ENCODE data around the gene TGIF2LY.
"Not testable (repeated sequence)": the region's sequence is repeated elsewhere in the genome, so short reads cannot be mapped to it uniquely, and the experiment has no call there.

TGIF2LY gene

DNA sequence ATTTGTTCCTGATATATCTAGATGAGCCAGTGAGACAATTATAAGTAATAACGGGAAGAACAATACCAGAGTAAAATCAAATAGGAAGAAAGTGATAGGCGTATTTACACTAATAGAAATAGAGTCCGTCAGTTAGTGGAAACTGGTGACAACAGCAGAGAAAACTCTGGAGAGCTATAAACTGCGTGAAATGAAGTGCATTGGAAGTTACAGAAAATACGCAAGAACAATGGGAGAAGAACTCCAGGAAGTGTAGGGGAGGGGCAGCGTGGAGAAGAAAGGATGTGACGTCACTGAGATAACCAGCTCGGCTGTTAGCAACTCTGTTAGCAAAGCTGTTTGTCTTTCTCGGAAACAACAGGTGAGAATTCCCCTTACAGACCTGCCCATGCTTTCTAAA, at the start of gene TGIF2LY:
Gene TGIF2LY, plus strand, starts transcription at position 301 of the 400 bp plus-strand sequence. CDS start 178 bp downstream, outside the sequence.
- DNase-seq = not testable (repeated sequence)
